ENCODE measurements around the gene CDKN2B-AS1. TPM values are rescaled to one million over a fixed set of nuclear protein-coding genes. Genes with fewer than 3 reads are reported as not detected.

Gene CDKN2B-AS1
- total RNA-seq, 1 experiment from 2014 or later = not detected

DNA sequence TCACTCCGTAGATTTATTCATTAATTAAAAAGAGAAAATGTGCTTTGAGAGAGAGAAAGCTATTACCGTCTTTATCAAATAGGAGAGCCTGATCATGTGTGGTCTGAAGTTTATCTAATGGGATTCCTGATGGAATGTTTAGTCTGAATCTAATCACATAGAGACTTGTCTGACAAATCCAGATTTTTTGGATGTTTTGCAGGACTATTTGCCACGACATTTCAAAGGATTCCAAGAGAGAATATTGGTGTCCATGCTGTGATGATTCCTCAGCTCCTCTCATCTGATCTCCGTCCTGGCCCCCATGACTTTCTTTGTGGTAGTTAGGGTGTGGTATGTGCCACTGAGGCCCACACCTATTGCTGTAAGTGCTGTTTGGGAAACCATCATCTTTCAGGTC, 34.6 kb downstream of the CDKN2B-AS1 start:
- Histone ChIP-seq H4K91ac (ENCODE audit: insufficient read length, low read depth, low read length) (no peak overlapping the region), H3T11ph (ENCODE audit: low read length) (no peak overlapping the region), H3K23me2 (ENCODE audit: insufficient read length, low read depth, low read length, poor library complexity, severe bottlenecking) (no peaks in the 10 kb centered on the region), H3K27ac (ENCODE audit: insufficient read length, low read depth, low read length) (no peak overlapping the region), H2BK12ac (ENCODE audit: insufficient read length, low read depth, low read length) (no peak overlapping the region), H3K56ac (ENCODE audit: insufficient read length, low read depth, low read length) (no peak overlapping the region), H4K20me1 (ENCODE audit: control insufficient read depth, insufficient read depth, insufficient read length) (no peaks in the 10 kb centered on the region), H3K9me3 (ENCODE audit: control insufficient read depth, low read depth, low read length) (no peaks in the 10 kb centered on the region), H3K9ac (ENCODE audit: extremely low read depth, insufficient read length, low read length) (no peak overlapping the region), H2AFZ (ENCODE audit: low read length) (no peak overlapping the region), H3K4me2 (ENCODE audit: insufficient read depth, insufficient read length, low read length) (no peak overlapping the region), H2BK120ac (ENCODE audit: low read depth, low read length, poor library complexity, severe bottlenecking) (no peak overlapping the region), H3K79me2 (ENCODE audit: insufficient read depth, low read length) (no peaks in the 10 kb centered on the region), H2AK5ac (ENCODE audit: insufficient read length, low read length) (no peak overlapping the region), H3K27me3 (ENCODE audit: insufficient read depth, low read length) (no peaks in the 10 kb centered on the region), H3K14ac (ENCODE audit: insufficient read depth, low read length) (no peak overlapping the region), H4K5ac (ENCODE audit: insufficient read length, low read depth, low read length) (no peak overlapping the region), H4K8ac (replicated peaks; ENCODE audit: insufficient read length, low read depth, low read length) (no peak overlapping the region), H3K4ac (ENCODE audit: low read depth, low read length) (no peak overlapping the region), H2BK15ac (ENCODE audit: low read depth, low read length) (no peak overlapping the region), H3K4me1 (ENCODE audit: insufficient read depth, low read length) (peaks cover 3% of the 10 kb centered on the region; the same call in 1 of the 2 replicates), H2BK20ac (ENCODE audit: low read depth, low read length, poor library complexity, severe bottlenecking) (no peak overlapping the region), H3K23ac (ENCODE audit: insufficient read length, low read depth, low read length) (no peak overlapping the region), H3K18ac (ENCODE audit: insufficient read length, low read depth, low read length) (no peak overlapping the region), H3K79me1 (ENCODE audit: insufficient read depth, low read depth, low read length, poor library complexity, severe bottlenecking) (no peaks in the 10 kb centered on the region), H2BK5ac (ENCODE audit: insufficient read length, low read length) (no peak overlapping the region)
- Mint-ChIP-seq H3K27ac (no peak overlapping the region), H3K9me3 (no peaks in the 10 kb centered on the region; a peak in 1 of 5 replicates), H3K36me3 (ENCODE audit: insufficient read depth in 1 of 3, low read depth in 3 of 3) (no peaks in the 10 kb centered on the region), H3K4me3 (no peak overlapping the region), H3K4me1 (peaks cover 5 to 11% of the 10 kb centered on the region in 2 experiments; a peak in 3 of 4 replicates), H3K27me3 (ENCODE audit: low read depth) (peaks cover 1% of the 10 kb centered on the region)
- TF ChIP-seq, protein P1, sequence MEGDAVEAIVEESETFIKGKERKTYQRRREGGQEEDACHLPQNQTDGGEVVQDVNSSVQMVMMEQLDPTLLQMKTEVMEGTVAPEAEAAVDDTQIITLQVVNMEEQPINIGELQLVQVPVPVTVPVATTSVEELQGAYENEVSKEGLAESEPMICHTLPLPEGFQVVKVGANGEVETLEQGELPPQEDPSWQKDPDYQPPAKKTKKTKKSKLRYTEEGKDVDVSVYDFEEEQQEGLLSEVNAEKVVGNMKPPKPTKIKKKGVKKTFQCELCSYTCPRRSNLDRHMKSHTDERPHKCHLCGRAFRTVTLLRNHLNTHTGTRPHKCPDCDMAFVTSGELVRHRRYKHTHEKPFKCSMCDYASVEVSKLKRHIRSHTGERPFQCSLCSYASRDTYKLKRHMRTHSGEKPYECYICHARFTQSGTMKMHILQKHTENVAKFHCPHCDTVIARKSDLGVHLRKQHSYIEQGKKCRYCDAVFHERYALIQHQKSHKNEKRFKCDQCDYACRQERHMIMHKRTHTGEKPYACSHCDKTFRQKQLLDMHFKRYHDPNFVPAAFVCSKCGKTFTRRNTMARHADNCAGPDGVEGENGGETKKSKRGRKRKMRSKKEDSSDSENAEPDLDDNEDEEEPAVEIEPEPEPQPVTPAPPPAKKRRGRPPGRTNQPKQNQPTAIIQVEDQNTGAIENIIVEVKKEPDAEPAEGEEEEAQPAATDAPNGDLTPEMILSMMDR (conservative IDR thresholded peaks at IDR 0.05) = no peak
- no CpG with 5 or more reads among the region's 4 CpGs for WGBS (ENCODE audit: extremely low coverage, insufficient read length, low lambda C conversion rate)
- DNase-seq = no peak

Measured in H9 (cell line).